LNCaP clone FGC (cell line): Measurements from ENCODE around the gene LRP6.

Experiments
- DNase-seq: peaks from one replicate; pipeline ENCODE4 v3.0.0-alpha.2; 2011; ENCODE audit warnings: low read depth
- H3K4me3 ChIP-seq: 2 replicates; pipeline ENCODE4 v1.5.1; 2011; ENCODE audit warnings: mild to moderate bottlenecking, low read depth, low read length, control low read depth
- CTCF ChIP-seq: IDR thresholded peaks from 2 replicates; pipeline ENCODE4 v1.5.1; 2012; ENCODE audit warnings: mild to moderate bottlenecking; ENCODE audit not compliant: control insufficient read depth, insufficient read depth; ENCODE audit errors: extremely low read depth

The LRP6 gene

GRCh38 chr12:12294215-12295005, 27.6 kb upstream of the LRP6 start:
- peak; percentile 43 for DNase-seq
- TF ChIP-seq CTCF, result no peak
- no peak overlapping the region for H3K4me3 ChIP-seq

GRCh38 chr12:12290206-12290605, 23.4 kb upstream of the LRP6 start:
- H3K4me3 ChIP-seq, result no peak overlapping the region
- DNase-seq, result no peak
- TF ChIP-seq CTCF, result no peak

- DNase-seq, result no peak
- no peak overlapping the region for H3K4me3 ChIP-seq
- TF ChIP-seq CTCF, result no peak
Observed at GRCh38 chr12:12286441-12286840, 19.6 kb upstream of the LRP6 start.

- H3K4me3 ChIP-seq, result no peak overlapping the region
- DNase-seq, result no peak
- no peak for TF ChIP-seq CTCF
Observed at GRCh38 chr12:12282761-12283425, 16.0 kb upstream of the LRP6 start.

GRCh38 chr12:12282202-12282601, 15.4 kb upstream of the LRP6 start:
- no peak for DNase-seq
- no peak for TF ChIP-seq CTCF
- no peak overlapping the region for H3K4me3 ChIP-seq

- DNase-seq, result no peak
- TF ChIP-seq CTCF, result no peak
- H3K4me3 ChIP-seq, result no peak overlapping the region
Observed at GRCh38 chr12:12281134-12281533, 14.3 kb upstream of the LRP6 start.

- TF ChIP-seq CTCF, result no peak
- DNase-seq, result no peak
- no peak overlapping the region for H3K4me3 ChIP-seq
Observed at GRCh38 chr12:12278899-12279298, 12.1 kb upstream of the LRP6 start.
